Measurements from ENCODE around the gene HSPE1.
"Not testable (repeated sequence)": the region's sequence is repeated elsewhere in the genome, so short reads cannot be mapped to it uniquely, and the experiment has no call there.

Gene HSPE1

DNA sequence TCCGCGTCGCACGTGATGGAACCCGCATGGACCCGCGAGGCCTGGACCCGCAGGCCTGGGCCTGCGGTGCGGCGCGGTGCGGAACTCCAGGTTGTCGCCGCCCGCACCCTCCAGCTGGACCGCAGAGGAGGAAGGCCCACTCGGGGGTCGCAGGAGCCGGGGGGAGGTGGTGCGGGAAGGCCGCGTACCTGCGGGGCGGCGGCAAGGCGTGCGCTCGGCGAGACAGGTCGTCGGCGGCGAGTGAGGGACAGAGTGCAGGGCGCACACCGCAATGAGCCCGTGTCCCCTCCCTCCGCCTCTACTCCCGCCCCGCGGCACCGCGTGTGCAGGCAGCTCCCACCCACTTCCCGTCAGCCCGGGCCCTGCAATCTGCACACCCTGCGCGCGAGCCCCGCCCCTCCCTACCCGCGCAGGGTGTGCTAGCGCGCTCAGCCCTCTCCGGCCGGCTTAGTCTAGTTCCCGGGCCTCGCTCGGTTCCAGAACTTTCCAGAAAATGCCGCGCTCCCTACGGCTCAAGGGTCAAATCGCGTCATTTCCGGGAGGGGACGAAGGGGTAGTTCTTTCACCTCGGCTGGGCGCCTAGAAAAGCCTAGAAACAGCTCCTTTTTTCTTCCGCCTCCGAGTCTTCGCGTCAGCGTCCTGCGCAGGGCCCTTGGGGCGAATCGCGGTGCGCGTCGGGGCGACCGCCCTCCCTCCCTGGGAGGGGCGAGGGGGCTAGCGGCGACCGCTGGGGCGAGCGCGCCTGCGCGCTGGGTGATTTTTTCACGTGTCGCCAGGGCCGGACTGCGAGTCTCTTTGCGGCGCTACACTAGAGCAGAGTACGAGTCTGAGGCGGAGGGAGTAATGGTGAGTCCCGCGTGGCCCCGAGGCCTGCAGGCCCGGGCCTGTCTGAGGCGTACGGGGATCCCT, at the start of gene HSPE1, which contains the start of gene HSPD1:
Gene HSPE1 (plus strand): TSS at position 786 of the 909 bp plus-strand sequence. CDS start 58 bp downstream, at position 844.
Gene HSPD1 (minus strand): TSS at position 247 of the 909 bp plus-strand sequence. CDS start 992 bp downstream, outside the sequence.
- peak; percentile 93 for DNase-seq

DNA sequence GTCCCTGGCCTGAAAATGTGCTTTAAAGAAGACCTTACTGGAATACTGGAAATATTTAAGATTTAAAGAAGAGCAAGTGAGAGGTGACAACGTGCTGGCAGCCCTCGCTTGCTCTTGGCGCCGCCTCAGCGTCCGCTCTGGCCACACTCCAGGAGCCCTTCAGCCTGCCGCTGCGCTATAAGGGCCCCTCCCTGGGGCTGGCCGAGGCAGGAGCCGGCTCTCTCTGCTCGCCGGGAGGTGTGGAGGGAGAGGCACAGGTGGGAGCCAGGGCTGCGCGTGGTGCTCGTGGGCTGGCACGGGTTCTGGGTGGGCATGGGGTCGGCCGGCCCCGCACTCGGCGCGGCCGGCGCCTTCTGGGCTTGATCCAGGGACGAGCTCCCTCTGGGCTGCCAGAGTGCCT, 49.7 kb upstream of the HSPE1 start:
- DNase-seq: no peak

DNA sequence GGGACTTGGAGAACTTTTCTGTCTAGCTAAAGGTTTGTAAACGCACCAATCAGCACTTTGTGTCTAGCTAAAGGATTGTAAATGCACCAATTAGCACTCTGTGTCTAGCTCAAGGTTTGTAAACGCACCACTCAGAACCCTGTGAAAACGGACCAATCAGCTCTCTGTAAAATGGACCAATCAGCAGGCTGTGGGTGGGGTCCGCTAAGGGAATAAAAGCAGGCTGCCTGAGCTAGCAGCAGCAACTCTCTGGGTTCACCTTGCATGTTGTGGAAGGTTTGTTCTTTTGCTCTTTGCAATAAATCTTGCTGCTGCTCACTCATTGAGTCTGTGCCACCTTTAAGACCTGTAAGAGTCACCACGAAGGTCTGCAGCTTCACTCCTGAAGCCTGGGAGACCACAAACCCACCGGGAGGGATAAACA, 49.2 kb upstream of the HSPE1 start:
- DNase-seq: not testable (repeated sequence)

DNA sequence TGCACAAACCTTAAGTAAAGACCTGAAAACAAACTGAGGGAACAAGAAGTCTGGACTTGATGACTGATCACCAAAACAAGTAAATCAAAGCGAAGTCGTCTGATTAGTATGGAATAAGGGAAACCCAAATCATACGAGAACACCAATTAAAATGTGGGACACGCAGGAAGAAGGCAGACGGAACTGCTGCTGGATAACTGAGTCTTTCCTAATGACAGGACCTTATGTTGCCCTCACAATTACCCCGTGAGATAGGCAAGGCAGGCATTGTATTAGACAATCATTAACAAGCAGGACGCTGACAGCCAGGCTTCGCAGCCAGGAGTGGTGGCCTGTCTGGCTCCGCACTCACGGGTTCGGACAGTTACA, 47.4 kb upstream of the HSPE1 start:
- no peak for DNase-seq

DNA sequence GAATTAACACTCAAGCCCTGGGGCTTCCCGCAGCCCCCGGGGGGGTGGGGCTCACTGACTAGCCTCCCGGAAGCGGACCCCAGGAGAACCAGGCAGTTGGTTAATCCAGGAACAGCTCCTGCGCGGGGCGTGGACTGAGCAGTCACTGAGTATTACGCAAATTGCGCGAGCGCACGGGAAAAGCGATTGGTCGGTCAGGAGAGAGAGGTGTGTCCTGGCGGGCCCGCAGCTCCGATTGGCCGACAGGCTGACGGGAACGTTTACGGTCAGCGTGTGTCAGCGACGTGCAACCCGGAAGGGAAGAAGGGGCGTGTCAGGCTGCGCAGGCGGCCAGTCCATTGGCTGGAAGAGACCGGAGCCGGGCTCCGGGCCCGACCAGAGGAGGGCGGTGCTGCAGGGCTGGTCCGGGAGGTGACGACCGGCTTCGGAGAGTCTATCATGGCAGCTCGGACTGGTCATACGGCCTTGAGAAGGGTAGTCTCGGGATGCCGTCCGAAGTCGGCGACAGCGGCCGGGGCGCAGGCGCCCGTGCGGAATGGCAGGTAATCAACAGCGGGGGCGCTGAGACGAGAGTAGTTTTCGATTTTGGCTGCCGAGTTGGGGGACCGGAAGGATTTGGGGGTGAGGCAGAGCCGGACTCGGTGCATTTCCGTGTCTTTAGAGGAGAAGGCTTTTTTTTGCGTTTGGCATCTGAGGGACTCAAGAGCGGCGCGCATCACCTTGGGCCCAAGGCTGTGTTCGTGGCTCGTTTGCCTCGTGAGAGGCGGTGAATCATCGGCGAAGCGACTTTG, 46.9 kb upstream of the HSPE1 start, which contains the start of gene COQ10B:
Gene COQ10B (plus strand): TSS at position 430 of the 791 bp plus-strand sequence. CDS start 9 bp downstream, at position 439.
- DNase-seq: peak; percentile 98

DNA sequence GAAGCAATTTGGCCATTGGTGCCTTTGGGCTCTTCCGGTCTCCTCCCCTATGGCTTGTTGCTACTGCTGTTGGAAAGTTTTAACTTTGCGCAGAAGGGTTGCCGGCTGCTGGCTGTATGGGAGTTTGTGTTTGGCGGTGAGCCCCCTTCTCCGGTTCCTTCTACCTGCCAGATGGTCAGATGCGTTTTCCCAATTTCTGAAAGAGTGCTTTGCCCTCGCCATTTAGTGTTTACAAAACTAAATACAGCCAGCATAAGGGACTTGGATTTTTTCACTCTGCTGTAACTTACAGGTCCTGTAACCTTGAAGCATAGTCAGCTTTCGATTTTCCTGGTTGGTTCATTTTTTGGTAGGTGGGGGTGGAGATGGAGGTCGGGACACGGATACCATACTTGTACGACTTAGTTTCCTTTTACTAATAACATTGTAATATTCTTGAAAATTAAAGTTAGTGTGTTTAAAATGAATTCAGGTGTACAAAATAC, 46.2 kb upstream of the HSPE1 start:
- DNase-seq: peak; percentile 63

DNA sequence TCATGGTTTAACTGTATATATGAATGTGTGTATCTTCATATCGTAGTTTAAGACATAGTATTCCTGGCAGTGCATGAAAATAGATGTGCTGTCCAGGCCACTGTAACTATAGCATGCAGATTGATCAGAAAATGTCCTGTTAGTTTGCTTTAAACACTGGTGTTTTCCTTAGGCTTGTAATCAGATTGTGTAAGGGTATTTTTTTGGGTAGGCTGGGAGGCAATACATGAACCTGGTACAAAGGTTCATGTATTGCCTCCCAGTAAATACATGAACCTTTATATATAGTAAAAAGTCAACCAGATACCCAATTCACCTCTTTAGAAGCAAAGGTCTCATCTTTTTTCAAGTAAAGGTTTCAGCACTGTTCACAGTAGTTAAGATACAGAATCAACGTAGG, 45.3 kb upstream of the HSPE1 start:
- no peak for DNase-seq

- DNase-seq: no peak
Measured at GRCh38 chr2:197455428-197455827, 44.8 kb upstream of the HSPE1 start.

DNA sequence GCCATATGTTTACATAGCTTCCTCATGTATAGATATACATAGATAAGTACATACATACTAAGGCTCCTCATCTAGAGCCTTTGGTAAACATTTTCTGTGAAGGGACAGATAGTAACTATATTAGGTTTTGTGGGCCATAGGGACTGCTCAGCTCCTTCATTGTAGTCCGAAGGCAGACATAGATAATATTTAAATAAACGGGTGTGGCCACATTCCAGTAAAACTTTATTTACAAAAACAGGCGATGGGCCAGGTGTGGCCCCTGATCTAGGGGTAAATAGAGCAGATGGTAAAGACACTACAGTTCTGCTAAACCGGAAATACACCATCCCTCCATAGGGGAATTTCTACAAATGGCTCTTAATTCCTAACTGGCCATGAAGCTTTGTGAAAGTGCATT, 39.5 kb upstream of the HSPE1 start:
- no peak for DNase-seq

DNA sequence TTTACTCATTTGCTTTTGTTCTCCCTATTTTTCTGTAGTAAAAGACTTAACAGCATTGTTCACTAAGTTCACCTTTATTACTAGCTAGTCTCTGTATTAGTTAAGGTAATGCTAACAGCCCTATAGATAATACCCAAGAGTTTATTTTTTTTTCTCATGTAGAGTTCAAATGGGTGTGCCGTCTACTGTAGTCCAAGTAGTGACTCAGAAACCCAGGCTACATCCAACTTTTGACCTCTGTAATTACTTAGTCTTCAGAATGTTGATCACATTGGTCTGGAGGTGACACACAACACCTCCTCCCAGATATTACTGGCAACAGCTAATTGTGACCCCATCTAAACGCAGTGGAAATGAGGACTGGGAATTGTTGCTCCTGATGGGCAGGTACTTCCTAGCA, 39.1 kb upstream of the HSPE1 start:
- no peak for DNase-seq

DNA sequence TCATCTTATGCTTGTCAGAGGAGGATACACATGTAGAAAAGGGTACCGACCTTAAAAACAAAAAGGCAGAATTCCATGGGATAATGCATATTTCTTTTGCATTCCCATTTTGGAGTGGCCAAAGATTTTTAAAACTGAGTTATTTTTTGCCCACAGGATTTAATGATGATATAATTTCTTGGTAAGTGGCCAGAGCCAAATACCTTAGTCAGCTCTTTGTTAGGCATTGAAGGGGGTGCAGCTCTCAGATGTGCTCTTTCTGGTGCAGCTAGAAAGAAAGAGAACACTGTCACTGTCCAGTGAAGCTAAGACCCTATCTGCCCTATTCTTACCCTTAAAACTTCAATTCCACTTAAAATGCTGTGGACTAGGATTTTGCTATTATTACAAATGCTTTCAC, 36.0 kb upstream of the HSPE1 start:
- DNase-seq: no peak

DNA sequence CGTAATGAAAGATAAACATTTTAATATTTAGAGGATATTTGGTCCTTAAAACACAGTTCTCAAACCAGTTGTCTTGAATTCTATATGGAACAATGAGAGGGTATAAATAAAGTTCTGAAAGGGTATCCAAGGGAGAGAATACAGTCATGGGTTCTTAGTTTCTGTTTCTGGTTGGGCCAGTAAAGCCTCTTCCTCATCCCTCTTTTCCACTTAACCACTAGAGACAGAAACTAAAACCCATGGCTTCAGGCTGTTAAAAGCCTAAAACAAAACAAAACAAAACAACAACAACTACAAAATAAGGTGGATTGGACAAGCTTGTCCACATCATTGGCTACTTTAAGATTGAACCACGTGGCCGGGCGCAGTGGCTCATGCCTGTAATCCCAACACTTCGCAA, 28.0 kb upstream of the HSPE1 start:
- DNase-seq: no peak

- no peak for DNase-seq
Measured at GRCh38 chr2:197477797-197478196, 22.4 kb upstream of the HSPE1 start.

DNA sequence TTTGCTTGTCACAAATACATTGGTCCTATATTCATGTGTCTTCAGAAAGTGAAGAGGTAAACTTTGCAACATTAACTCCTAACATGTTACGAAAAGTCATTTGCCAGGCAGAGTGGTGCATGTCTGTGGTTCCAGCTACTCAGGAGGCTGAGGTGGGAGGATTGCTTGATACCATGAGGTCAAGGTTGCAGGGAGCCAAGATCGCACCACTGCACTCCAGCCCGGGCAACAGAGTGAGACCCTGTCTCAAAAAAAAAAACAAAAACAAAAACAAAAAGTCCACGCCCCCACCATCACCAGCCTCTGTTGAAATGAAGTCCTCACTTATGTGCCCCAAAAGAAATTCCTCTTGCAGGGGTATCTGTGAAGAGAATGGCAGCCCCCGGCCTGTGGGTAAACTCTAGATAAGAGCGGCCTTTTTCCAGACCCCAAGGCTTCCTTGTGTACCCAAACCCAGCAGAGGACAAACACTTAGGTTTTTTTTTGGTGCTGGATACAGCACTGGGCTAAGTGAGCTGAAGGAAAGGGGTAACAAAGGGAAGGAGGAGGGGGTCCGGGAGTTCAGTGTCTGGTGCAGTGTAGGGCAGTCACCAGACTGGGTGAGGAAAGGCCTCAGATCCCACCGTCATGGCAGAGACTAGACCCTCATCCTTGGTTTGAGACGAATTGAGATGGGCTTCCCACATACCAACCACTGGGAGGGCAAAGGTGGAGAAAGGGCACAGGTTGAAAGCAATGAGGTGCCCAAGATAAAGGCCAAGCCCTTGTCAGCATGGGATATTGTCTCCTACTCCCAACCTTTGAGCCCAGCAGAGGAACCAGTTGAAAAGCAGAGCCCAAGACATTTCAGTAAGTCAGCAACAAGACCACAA, 19.8 kb upstream of the HSPE1 start:
- no peak for DNase-seq

GRCh38 chr2:197484248-197484647, 15.9 kb upstream of the HSPE1 start:
- DNase-seq: not testable (repeated sequence)

GRCh38 chr2:197486175-197486574, 14.0 kb upstream of the HSPE1 start:
- no peak for DNase-seq

GRCh38 chr2:197487385-197487784, 12.8 kb upstream of the HSPE1 start:
- DNase-seq: no peak

DNA sequence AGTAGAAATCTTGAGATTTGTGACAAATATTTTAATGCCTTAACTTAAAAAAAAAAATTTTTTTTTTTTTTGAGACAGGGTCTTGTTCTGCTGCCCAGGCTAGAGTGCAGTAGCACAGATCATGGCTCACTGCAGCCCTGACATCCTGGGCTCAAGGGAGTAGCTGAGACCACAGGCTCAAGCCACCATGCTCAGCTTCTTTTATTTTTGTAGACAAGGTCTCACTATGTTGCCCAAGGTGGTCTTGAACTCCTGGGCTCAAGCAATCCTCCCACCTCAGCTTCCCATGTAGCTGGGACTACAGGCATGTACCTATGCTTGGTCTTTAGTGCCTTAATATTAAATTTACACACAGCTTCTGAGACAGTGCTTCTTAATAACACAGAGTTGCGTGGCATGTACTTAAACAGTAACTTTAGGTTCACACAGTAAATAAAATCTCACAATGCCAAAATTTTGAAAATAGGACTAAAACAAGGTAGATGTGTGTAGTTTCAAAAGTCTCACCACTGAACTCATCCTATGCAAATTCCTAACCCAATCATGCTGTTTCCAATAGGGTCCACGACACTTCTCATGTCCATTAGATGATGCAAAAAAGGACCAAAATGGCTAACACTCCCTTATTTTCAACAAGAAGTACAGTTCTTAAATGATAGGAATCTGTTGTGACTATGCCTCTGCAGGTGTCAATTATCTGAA, 4.6 kb upstream of the HSPE1 start:
- no peak for DNase-seq

DNA sequence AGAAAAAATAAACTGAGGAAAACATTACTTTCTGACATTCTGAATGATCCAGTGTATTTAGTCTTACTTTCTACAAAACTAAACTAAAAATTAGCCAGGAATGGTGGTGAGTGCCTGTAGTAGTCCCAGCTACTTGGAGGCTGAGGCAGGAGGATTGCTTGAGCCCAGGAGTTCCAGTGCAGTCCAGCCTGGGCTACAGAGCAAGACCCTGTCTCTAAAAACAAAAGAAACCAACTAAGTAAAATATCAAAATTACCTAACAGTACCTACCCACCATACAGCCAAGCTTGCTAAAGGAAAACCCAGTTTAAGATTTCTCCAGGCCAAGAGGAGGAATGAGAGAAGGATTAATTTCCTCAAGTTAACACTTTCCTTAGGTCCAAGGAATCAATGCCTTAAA, 3.5 kb upstream of the HSPE1 start:
- no peak for DNase-seq

- no peak for DNase-seq
Measured at GRCh38 chr2:197497326-197497725, 2.9 kb upstream of the HSPE1 start.

GRCh38 chr2:197498235-197498936, 1.8 kb upstream of the HSPE1 start:
- DNase-seq: no peak
